ENCODE data around the gene CRYGN. TPM values are rescaled to one million over a fixed set of nuclear protein-coding genes. Genes with fewer than 3 reads are reported as not detected.

The CRYGN gene
- total and polyA plus RNA-seq, 9 of the 15 experiments (the other 6 are each of a cell fraction or from before 2014, with no cell fraction given) = not detected

DNA sequence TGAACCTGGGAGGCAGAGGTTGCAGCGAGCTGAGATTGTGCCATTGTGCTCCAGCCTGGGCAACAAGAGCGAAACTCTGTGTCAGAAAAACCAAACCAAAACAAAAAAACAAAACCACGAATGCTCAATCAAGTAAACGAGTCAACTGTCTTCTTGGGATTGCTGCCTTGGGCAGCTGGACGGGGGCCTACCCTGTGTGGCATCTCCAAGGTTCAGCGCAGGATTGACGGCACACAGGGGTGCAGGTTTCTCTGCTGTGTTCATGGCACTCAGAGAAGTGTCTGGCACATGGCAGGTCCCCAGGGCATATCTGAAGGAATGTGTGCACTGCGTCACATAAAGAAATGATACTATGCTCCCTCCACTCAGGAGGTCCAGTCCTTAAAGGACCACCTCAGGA, 25.2 kb upstream of the CRYGN start (continued):
- TF ChIP-seq TCF7L2 (IDR thresholded peaks at IDR 0.05; ENCODE audit: low read depth, low read length) = no peak
- TF ChIP-seq ZNF212 (CRISPR knock-in tag; IDR thresholded peaks at IDR 0.05) = no peak
- no peak for TF ChIP-seq ZNF79 (CRISPR knock-in tag; IDR thresholded peaks at IDR 0.05; ENCODE audit: low read depth)
- no peak for TF ChIP-seq JUNB (CRISPR knock-in tag; conservative IDR thresholded peaks at IDR 0.05)
- no peak for TF ChIP-seq ZFX (CRISPR knock-in tag; IDR thresholded peaks at IDR 0.05)
- TF ChIP-seq, protein P1, sequence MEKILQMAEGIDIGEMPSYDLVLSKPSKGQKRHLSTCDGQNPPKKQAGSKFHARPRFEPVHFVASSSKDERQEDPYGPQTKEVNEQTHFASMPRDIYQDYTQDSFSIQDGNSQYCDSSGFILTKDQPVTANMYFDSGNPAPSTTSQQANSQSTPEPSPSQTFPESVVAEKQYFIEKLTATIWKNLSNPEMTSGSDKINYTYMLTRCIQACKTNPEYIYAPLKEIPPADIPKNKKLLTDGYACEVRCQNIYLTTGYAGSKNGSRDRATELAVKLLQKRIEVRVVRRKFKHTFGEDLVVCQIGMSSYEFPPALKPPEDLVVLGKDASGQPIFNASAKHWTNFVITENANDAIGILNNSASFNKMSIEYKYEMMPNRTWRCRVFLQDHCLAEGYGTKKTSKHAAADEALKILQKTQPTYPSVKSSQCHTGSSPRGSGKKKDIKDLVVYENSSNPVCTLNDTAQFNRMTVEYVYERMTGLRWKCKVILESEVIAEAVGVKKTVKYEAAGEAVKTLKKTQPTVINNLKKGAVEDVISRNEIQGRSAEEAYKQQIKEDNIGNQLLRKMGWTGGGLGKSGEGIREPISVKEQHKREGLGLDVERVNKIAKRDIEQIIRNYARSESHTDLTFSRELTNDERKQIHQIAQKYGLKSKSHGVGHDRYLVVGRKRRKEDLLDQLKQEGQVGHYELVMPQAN (IDR thresholded peaks at IDR 0.05; ENCODE audit: borderline replicate concordance) = no peak
- TF ChIP-seq MTA2 (IDR thresholded peaks at IDR 0.05; ENCODE audit: low read depth) = no peak
- TF ChIP-seq EWSR1 (IDR thresholded peaks at IDR 0.05; ENCODE audit: borderline replicate concordance, low read depth, partially characterized antibody) = no peak
- TF ChIP-seq, protein P2, sequence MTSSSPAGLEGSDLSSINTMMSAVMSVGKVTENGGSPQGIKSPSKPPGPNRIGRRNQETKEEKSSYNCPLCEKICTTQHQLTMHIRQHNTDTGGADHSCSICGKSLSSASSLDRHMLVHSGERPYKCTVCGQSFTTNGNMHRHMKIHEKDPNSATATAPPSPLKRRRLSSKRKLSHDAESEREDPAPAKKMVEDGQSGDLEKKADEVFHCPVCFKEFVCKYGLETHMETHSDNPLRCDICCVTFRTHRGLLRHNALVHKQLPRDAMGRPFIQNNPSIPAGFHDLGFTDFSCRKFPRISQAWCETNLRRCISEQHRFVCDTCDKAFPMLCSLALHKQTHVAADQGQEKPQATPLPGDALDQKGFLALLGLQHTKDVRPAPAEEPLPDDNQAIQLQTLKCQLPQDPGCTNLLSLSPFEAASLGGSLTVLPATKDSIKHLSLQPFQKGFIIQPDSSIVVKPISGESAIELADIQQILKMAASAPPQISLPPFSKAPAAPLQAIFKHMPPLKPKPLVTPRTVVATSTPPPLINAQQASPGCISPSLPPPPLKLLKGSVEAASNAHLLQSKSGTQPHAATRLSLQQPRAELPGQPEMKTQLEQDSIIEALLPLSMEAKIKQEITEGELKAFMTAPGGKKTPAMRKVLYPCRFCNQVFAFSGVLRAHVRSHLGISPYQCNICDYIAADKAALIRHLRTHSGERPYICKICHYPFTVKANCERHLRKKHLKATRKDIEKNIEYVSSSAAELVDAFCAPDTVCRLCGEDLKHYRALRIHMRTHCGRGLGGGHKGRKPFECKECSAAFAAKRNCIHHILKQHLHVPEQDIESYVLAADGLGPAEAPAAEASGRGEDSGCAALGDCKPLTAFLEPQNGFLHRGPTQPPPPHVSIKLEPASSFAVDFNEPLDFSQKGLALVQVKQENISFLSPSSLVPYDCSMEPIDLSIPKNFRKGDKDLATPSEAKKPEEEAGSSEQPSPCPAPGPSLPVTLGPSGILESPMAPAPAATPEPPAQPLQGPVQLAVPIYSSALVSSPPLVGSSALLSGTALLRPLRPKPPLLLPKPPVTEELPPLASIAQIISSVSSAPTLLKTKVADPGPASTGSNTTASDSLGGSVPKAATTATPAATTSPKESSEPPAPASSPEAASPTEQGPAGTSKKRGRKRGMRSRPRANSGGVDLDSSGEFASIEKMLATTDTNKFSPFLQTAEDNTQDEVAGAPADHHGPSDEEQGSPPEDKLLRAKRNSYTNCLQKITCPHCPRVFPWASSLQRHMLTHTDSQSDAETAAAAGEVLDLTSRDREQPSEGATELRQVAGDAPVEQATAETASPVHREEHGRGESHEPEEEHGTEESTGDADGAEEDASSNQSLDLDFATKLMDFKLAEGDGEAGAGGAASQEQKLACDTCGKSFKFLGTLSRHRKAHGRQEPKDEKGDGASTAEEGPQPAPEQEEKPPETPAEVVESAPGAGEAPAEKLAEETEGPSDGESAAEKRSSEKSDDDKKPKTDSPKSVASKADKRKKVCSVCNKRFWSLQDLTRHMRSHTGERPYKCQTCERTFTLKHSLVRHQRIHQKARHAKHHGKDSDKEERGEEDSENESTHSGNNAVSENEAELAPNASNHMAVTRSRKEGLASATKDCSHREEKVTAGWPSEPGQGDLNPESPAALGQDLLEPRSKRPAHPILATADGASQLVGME (CRISPR knock-in tag; IDR thresholded peaks at IDR 0.05) = no peak
- TF ChIP-seq SUPT5H (IDR thresholded peaks at IDR 0.05) = peak; percentile 60; the same call in 1 of the 2 replicates
- no peak for TF ChIP-seq FUS (optimal IDR thresholded peaks at IDR 0.05; ENCODE audit: low read depth, low read length)
- no peak for TF ChIP-seq RFX5 (IDR thresholded peaks at IDR 0.05; ENCODE audit: low read depth, low read length)
